Endometrial microvascular endothelial cells (primary cell): ENCODE results near the gene SLC25A39. TPM values are rescaled to one million over a fixed set of nuclear protein-coding genes. Genes with fewer than 3 reads are reported as not detected.

Experiments used
- in situ Hi-C: cut with HindIII; loops from 2 replicates; pipeline ENCODE4 v1.10.0; 2017; ENCODE audit warnings: low sequenced_read_pairs, low pct_unique_long_range_greater_than_20kb; ENCODE audit errors: inconsistent ontology term
- total RNA-seq: library from RNA; depleted of rRNA; stranded (reverse); fragments of >200 nt; gene quantifications from one replicate; pipeline ENCODE4 v1.2.3, GENCODE V29; 2015; ENCODE audit errors: inconsistent ontology term

SLC25A39 gene
- total RNA-seq, 1 donor from 2014 or later, result 149 TPM

GRCh38 chr17:44297975-44298374 is 26.6 kb downstream of the SLC25A39 start:
- in situ Hi-C loops, result no loop called here

DNA sequence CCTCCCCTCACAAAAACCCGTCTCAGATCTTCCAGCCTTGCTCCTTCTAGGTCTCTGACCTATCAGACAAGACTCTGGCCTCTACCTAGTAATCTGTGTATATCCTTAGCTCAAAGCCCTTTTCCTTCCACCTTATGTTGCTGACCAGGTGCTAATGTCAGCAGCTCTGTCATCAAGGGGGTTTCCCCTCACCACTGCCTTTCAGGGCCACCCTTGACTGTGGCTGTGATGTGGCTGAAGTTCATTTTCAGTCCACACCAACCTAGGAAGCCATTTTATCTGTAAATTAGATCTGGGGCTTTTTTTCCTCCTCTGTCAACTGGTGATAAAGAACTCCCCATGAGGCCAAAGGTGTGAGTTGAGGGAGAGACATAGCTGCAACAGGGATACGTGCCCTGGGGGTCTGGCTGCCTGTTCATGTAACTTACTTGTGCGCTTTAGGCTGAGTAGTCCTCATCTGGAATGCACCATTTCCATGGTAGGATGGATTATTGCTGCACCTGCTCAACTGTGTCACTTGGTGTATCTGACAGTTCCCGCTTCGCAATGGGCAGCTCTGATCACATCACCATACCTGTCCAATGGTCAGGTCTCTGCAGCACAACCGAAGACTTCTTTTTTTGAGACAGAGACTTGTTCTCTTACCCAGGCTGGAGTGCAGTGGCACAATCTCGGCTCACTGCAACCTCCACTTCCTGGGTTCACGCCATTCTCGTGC is 31.0 kb downstream of the SLC25A39 start:
- in situ Hi-C loops, result no loop called here

GRCh38 chr17:44287651-44288050 is 37.0 kb downstream of the SLC25A39 start:
- in situ Hi-C loops, result no loop called here

DNA sequence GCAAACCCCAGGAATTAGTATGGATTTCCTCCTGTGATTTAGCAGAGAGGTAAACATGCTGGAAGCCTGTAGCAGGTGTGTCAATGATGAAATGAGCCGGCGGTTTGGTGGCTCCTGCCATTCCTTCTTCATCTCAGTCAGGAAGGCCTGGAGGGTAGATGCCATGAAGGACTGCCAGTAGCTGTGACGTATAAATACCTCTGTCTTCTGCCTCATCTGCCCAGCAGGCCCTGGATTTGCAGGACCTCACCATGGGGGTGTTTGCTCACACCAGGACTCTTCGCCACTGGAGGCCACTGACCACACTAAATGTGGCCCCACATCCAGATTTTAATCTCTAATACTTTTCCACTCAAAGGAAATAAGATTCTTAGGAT is 40.6 kb downstream of the SLC25A39 start:
- in situ Hi-C loops, result no loop called here

DNA sequence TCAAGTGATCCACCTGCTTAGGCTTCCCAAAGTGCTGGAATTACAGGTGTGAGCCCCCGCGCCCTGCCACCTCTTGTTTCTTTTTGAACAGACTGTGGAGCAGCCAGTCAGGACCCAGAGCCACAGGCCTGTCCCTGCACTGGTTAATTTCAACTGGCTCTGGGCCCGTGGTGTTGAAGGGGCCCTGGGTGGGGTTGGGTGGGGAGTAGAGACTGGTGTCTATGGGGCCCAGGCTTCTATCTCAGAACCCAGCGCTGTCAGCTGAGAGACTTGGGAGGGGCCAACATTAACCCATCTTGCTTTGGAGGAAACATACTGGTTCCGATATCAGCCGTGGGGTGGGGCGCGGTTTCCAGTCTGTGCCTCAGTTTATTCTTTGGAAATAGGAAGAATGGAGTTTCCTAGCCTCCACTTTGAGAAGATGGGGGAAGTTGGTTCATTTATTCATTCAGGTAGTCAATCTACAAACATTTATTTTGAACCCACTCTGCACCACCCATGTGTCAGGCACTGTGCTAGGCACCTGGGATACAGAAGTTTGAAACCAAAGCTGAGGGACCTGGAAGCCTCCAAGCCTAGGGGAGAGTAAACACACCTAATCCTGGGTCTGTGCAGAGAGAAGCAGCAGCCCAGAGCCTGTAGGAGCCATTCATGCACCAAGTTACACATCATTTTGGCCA is 41.1 kb downstream of the SLC25A39 start:
- in situ Hi-C loops, result no loop called here

DNA sequence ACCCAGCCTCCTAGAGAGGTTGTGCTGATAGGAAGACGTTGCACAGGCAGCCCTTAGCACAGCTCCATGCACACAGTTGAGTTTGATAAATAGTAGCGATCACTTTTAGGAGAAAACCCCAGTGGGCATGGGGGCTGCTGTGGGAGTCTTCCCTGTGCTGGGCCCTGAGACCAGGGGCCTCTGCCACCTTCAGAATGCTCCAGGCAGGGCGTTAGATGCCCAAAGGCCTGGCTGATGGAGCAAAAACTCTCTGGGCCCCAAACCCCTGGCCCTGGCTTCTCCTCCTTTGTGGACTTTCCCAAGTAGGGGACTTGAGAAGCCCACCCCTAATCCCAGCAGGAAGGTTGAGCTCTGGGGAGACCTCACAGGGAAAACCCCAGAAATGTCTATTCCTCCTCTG is 42.4 kb downstream of the SLC25A39 start:
- in situ Hi-C loops, result no loop called here

GRCh38 chr17:44281570-44281969 is 43.1 kb downstream of the SLC25A39 start:
- in situ Hi-C loops, result no loop called here

DNA sequence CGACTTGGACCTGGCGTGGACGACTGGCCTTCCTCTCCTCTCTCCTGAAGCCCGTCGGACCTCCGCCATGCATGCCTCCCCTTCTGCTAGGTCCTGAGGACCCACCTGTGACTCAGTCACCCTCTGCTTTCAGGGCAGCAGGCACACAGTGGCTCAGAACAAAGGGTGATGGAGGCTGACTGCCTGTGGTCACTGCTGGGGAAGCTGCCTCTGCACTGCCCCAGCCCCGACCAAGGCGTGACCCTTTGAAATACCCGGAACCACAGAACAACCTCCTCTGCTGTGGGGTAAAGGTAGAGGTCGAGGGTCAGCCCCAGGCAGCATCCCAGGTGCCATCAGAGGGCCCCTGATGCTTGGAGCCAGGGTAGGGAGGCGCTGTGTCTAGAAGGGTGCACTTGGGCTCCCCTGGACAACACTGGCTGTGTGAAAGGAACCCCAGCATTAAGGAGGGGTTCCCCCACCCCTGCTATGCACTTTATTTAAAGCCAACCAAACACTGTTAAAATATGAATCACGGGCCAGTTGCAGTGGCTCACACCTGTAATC is 44.2 kb downstream of the SLC25A39 start:
- in situ Hi-C loops, result no loop called here

GRCh38 chr17:44279666-44280391 is 44.8 kb downstream of the SLC25A39 start:
- in situ Hi-C loops, result no loop called here

GRCh38 chr17:44279346-44279665 is 45.3 kb downstream of the SLC25A39 start:
- in situ Hi-C loops, result no loop called here

GRCh38 chr17:44277976-44278375 is 46.6 kb downstream of the SLC25A39 start:
- in situ Hi-C loops, result no loop called here

DNA sequence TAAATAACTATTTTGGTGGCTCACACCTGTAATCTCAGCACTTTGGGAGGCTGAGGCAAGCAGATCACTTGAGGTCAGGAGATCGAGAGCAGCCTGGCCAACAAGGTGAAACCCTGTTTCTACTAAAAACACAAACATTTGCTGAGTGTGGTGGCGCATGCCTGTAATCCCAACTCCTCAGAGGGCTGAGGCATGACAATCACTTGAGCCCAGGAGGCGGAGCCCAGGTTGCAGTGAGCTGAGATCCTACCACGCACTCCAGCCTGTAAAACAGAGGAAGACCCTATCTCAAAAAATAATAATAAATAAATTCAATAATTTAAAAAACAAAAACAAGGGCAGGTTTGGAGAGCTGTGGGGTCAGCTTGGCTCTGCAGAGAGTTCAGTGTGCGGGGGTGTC is 51.0 kb downstream of the SLC25A39 start:
- in situ Hi-C loops, result no loop called here

DNA sequence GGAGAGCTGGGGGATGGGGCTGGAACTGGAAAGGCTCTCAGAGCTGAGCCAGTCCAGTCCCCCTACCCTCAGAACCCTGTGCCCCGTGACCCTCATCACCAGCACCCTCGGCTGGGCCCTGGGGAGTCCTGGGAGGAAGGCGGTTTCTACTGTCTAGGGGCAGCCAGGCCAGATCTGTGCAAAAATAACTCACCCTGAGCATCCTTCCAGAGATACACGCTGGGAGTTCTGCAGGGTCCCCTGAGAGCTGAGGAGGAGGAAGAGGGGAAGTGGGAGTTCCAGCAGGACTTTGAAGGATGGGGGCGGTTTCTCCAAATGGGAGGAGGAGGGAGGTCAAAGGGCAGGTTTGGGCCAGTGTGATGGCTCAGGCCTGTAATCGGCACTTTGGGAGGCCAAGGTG is 51.7 kb downstream of the SLC25A39 start:
- in situ Hi-C loops, result no loop called here

GRCh38 chr17:44272321-44272951 is 52.2 kb downstream of the SLC25A39 start:
- in situ Hi-C loops, result no loop called here

Other genes starting within 250 kb of the SLC25A39 start
- 6.2 TPM for gene HDAC5, start 201.2 kb downstream of the SLC25A39 start, total RNA-seq
- 6.1 TPM for gene HROB, start 182.9 kb downstream of the SLC25A39 start, total RNA-seq
- gene ASB16, start 154.1 kb downstream of the SLC25A39 start, total RNA-seq, result not detected
- 49.2 TPM for gene TMUB2, start 137.9 kb downstream of the SLC25A39 start, total RNA-seq
- gene ATXN7L3, start 124.9 kb downstream of the SLC25A39 start, total RNA-seq, result 60.0 TPM
- gene UBTF, start 105.1 kb downstream of the SLC25A39 start, total RNA-seq, result 46.0 TPM
- not detected for gene SLC4A1, start 56.7 kb downstream of the SLC25A39 start, total RNA-seq
- gene RUNDC3A, start 16.2 kb downstream of the SLC25A39 start, total RNA-seq, result not detected
- gene GRN, start 20.5 kb upstream of the SLC25A39 start, total RNA-seq, result 391 TPM
- 3.3 TPM for gene FAM171A2, start 39.0 kb upstream of the SLC25A39 start, total RNA-seq
- gene ITGA2B, start 64.8 kb upstream of the SLC25A39 start, total RNA-seq, result 0.46 TPM
- 14.2 TPM for gene GPATCH8, start 178.6 kb upstream of the SLC25A39 start, total RNA-seq
- 1.1 TPM for gene FZD2, start 232.7 kb upstream of the SLC25A39 start, total RNA-seq